ENCODE results near the gene RGP1. TPM values are rescaled to one million over a fixed set of nuclear protein-coding genes. Genes with fewer than 3 reads are reported as not detected.
A peak's percentile ranks its signal among the peaks of the same experiment; 100 is the strongest.

The RGP1 gene
- total and polyA plus RNA-seq, 9 of the 15 experiments (the other 6 are each of a cell fraction or from before 2014, with no cell fraction given): 0.42 to 13.8 (median 6.7) TPM

DNA sequence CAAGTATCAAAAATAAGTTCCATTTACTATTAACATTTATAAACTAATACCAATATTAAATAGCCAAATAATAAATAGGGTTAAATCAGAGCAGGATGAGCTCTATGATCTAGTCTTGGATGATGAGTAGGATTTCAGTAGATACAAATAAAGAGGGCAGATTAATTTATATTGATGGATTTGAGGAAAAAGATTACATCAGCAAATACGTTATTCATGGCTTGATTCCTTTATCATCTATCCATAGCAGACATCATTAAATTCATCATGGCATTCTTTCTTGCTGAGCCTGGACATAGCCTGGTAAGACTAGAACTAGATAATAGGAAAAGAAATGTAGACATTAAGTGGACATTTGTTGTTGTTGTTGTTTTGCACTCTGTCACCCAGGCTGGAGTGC lies 18.4 kb downstream of the RGP1 start:
- intact Hi-C loops (cut with micrococcal nuclease): no loop called here
- H3K9me3 ChIP-seq (replicated peaks; ENCODE audit: control insufficient read depth, insufficient read depth, low read depth, low read length): no peaks in the 10 kb centered on the region
- peak; percentile 59 for TF ChIP-seq ZNF316 (IDR thresholded peaks at IDR 0.05)
- TF ChIP-seq ETS2 (tag; IDR thresholded peaks at IDR 0.05; ENCODE audit: borderline replicate concordance, poor library complexity, severe bottlenecking): no peak
- TF ChIP-seq SAP30 (IDR thresholded peaks at IDR 0.05; ENCODE audit: borderline replicate concordance, insufficient read depth, low read depth, low read length, poor library complexity, severe bottlenecking): no peak
- CTCF ChIA-PET (ENCODE audit: low intra/inter-chr PET ratio): no interaction called here
- 0 out of 3 replicates have a peak, but pooled peaks cover 4% of the 10 kb centered on the region for H3K36me3 ChIP-seq (ENCODE audit: control insufficient read depth, insufficient read depth, low read length)
- WGBS (ENCODE audit: insufficient coverage, low coverage, missing lambda C conversion rate): 82% methylated on average over 1 of the region's 1 CpG
- H2AFZ ChIP-seq (ENCODE audit: low read depth, low read length): no peak overlapping the region
- H4K20me1 ChIP-seq (replicated peaks; ENCODE audit: control insufficient read depth, insufficient read depth, low read length): no peaks in the 10 kb centered on the region
- H3K4me2 ChIP-seq (ENCODE audit: insufficient read depth, low read length): no peak overlapping the region
- H3K79me2 ChIP-seq (ENCODE audit: control insufficient read depth, insufficient read depth, low read length): peaks cover 28% of the 10 kb centered on the region
- no peaks in the 10 kb centered on the region for H3K27me3 ChIP-seq (ENCODE audit: control insufficient read depth in 2 of 2, insufficient read depth in 2 of 2, low read length in 2 of 2)
- no peak for ATAC-seq
- in situ Hi-C loops (cut with MboI): no loop called here
- POLR2A ChIA-PET: interaction anchor here (1.0 kb wide), 1 partner anchor 8 kb away, joined by 3 read pairs; no protein-coding TSS in a partner anchor
- BruUV-seq (replicated peaks): no TSS peak
- no peak overlapping the region for H3K27ac ChIP-seq (ENCODE audit: extremely low read depth, low read depth, low read length)
- no peak for FAIRE-seq
- no peak for DNase-seq (ENCODE audit: extremely low read depth in 1 of 4, low spot score in 3 of 4)
- H3K9me1 ChIP-seq (ENCODE audit: control insufficient read depth, insufficient read depth, low read length): no peaks in the 10 kb centered on the region
- peaks cover 0 to 7% of the 10 kb centered on the region in 2 experiments; a peak in 1 of 5 replicates for H3K4me1 ChIP-seq (replicated peaks in 1 of 2; ENCODE audit: control insufficient read depth in 2 of 2, insufficient read depth in 2 of 2, low read length in 2 of 2)
- H3K9ac ChIP-seq (ENCODE audit: insufficient read depth in 1 of 2, low read depth in 2 of 2, low read length in 2 of 2): no peak overlapping the region
- no peak overlapping the region for H3K4me3 ChIP-seq

DNA sequence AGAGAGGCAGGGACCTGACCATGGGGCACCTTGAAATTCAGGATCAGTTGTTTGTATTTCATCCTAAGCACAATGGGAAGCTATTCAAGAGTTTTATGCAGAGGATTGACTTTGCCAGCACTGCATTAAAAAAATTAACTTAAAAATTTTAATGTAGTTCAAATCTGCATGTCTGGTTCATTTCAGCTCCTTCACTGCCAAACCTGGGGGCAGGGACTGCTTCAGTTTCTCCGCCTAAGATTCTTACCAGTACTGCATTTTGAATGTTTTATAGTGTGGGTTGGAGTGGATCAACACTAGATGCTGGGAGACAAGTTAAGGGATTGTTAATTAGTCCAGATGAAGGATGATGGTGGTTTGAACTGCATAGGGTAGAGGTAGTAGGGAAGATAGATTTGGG lies 20.7 kb downstream of the RGP1 start:
- Histone ChIP-seq H3K27me3 (ENCODE audit: control insufficient read depth in 2 of 2, insufficient read depth in 2 of 2, low read length in 2 of 2) (no peaks in the 10 kb centered on the region), H3K36me3 (ENCODE audit: control insufficient read depth, insufficient read depth, low read length) (0 out of 3 replicates have a peak, but pooled peaks cover 4% of the 10 kb centered on the region), H3K9ac (ENCODE audit: insufficient read depth in 1 of 2, low read depth in 2 of 2, low read length in 2 of 2) (no peak overlapping the region), H3K9me1 (ENCODE audit: control insufficient read depth, insufficient read depth, low read length) (no peaks in the 10 kb centered on the region), H3K79me2 (ENCODE audit: control insufficient read depth, insufficient read depth, low read length) (peaks cover 14% of the 10 kb centered on the region), H3K4me1 (replicated peaks in 1 of 2; ENCODE audit: control insufficient read depth in 2 of 2, insufficient read depth in 2 of 2, low read length in 2 of 2) (peaks cover 6 to 7% of the 10 kb centered on the region in 2 experiments; a peak in 3 of 5 replicates), H3K4me3 (no peak overlapping the region), H4K20me1 (replicated peaks; ENCODE audit: control insufficient read depth, insufficient read depth, low read length) (no peaks in the 10 kb centered on the region), H3K4me2 (ENCODE audit: insufficient read depth, low read length) (no peak overlapping the region), H3K27ac (ENCODE audit: extremely low read depth, low read depth, low read length) (no peak overlapping the region), H2AFZ (ENCODE audit: low read depth, low read length) (no peak overlapping the region), H3K9me3 (replicated peaks; ENCODE audit: control insufficient read depth, insufficient read depth, low read depth, low read length) (no peaks in the 10 kb centered on the region)
- in situ Hi-C loops (cut with MboI): no loop called here
- WGBS (ENCODE audit: insufficient coverage, low coverage, missing lambda C conversion rate): 70% methylated on average over 1 of the region's 1 CpG
- no peak for FAIRE-seq
- no TSS peak for BruUV-seq (replicated peaks)
- DNase-seq (ENCODE audit: extremely low read depth in 1 of 4, low spot score in 3 of 4): no peak
- CTCF ChIA-PET (ENCODE audit: low intra/inter-chr PET ratio): no interaction called here
- ATAC-seq: no peak
- POLR2A ChIA-PET: interaction anchor here (1.3 kb wide), 1 partner anchor 9 kb away, joined by 5 read pairs; no protein-coding TSS in a partner anchor
- intact Hi-C loops (cut with micrococcal nuclease): no loop called here
- TF ChIP-seq, protein P1, sequence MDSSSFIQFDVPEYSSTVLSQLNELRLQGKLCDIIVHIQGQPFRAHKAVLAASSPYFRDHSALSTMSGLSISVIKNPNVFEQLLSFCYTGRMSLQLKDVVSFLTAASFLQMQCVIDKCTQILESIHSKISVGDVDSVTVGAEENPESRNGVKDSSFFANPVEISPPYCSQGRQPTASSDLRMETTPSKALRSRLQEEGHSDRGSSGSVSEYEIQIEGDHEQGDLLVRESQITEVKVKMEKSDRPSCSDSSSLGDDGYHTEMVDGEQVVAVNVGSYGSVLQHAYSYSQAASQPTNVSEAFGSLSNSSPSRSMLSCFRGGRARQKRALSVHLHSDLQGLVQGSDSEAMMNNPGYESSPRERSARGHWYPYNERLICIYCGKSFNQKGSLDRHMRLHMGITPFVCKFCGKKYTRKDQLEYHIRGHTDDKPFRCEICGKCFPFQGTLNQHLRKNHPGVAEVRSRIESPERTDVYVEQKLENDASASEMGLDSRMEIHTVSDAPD (CRISPR knock-in tag; IDR thresholded peaks at IDR 0.05): no peak
- TF ChIP-seq, protein P2, sequence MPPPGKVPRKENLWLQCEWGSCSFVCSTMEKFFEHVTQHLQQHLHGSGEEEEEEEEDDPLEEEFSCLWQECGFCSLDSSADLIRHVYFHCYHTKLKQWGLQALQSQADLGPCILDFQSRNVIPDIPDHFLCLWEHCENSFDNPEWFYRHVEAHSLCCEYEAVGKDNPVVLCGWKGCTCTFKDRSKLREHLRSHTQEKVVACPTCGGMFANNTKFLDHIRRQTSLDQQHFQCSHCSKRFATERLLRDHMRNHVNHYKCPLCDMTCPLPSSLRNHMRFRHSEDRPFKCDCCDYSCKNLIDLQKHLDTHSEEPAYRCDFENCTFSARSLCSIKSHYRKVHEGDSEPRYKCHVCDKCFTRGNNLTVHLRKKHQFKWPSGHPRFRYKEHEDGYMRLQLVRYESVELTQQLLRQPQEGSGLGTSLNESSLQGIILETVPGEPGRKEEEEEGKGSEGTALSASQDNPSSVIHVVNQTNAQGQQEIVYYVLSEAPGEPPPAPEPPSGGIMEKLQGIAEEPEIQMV (tag; conservative IDR thresholded peaks at IDR 0.05; ENCODE audit: low read depth): no peak
- no peak for TF ChIP-seq ZNF140 (CRISPR knock-in tag; IDR thresholded peaks at IDR 0.05)
- TF ChIP-seq, protein P3, sequence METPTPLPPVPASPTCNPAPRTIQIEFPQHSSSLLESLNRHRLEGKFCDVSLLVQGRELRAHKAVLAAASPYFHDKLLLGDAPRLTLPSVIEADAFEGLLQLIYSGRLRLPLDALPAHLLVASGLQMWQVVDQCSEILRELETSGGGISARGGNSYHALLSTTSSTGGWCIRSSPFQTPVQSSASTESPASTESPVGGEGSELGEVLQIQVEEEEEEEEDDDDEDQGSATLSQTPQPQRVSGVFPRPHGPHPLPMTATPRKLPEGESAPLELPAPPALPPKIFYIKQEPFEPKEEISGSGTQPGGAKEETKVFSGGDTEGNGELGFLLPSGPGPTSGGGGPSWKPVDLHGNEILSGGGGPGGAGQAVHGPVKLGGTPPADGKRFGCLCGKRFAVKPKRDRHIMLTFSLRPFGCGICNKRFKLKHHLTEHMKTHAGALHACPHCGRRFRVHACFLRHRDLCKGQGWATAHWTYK (CRISPR knock-in tag; IDR thresholded peaks at IDR 0.05): no peak
- TF ChIP-seq ZNF239 (CRISPR knock-in tag; IDR thresholded peaks at IDR 0.05): no peak
- TF ChIP-seq MCM5 (IDR thresholded peaks at IDR 0.05; ENCODE audit: low read depth): no peak
